Prostate gland (tissue), 2 donors: ENCODE results near the gene PHKB.
"Not testable (repeated sequence)": the region's sequence is repeated elsewhere in the genome, so short reads cannot be mapped to it uniquely, and the experiment has no call there.

Experiments
- POLR2AphosphoS5 ChIP-seq: sonication (generic); formaldehyde crosslinking; IDR thresholded peaks from one replicate; pipeline ENCODE4 v1.6.1; 2017; ENCODE audit warnings: antibody characterized with exemption
- TF ChIP-seq, protein P1 (sequence below), 4 experiments: fragments of 200-600 bp in 2 of 4; fragments of 450-650 bp in 2 of 4; sonication (generic) in 2 of 4; IDR thresholded peaks; 1 replicate in 3 of 4; 2 replicates in 1 of 4; pipeline ENCODE4 v1.5.1; 2016 to 2019; ENCODE audit warnings: antibody characterized with exemption in 4 of 4, mild to moderate bottlenecking in 2 of 4, moderate library complexity in 2 of 4

DNA sequence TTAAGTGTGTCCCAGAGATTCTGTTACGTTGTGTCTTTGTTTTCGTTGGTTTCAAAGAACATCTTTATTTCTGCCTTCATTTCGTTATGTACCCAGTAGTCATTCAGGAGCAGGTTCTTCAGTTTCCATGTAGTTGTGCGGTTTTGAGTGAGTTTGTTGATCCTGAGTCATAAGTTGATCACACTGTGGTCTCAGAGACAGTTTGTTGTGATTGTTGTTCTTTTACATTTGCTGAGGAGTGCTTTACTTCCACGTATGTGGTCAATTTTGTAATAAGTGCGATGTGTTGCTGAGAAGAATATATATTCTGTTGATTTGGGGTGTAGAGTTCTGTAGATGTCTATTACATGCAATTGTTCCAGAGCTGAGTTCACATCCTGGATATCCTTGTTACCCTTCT is 83.1 kb downstream of the PHKB start:
- TF ChIP-seq, protein P1, sequence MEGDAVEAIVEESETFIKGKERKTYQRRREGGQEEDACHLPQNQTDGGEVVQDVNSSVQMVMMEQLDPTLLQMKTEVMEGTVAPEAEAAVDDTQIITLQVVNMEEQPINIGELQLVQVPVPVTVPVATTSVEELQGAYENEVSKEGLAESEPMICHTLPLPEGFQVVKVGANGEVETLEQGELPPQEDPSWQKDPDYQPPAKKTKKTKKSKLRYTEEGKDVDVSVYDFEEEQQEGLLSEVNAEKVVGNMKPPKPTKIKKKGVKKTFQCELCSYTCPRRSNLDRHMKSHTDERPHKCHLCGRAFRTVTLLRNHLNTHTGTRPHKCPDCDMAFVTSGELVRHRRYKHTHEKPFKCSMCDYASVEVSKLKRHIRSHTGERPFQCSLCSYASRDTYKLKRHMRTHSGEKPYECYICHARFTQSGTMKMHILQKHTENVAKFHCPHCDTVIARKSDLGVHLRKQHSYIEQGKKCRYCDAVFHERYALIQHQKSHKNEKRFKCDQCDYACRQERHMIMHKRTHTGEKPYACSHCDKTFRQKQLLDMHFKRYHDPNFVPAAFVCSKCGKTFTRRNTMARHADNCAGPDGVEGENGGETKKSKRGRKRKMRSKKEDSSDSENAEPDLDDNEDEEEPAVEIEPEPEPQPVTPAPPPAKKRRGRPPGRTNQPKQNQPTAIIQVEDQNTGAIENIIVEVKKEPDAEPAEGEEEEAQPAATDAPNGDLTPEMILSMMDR (IDR thresholded peaks at IDR 0.05): not testable (repeated sequence)
- TF ChIP-seq POLR2AphosphoS5: not testable (repeated sequence)
